Astrocyte (in vitro differentiated cells and primary cell): Measurements from ENCODE around the gene TRAF3IP1.

Source experiments
- CTCF ChIP-seq: IDR thresholded peaks from 2 replicates; pipeline ENCODE4 v1.5.1; 2011; ENCODE audit warnings: low read depth, mild to moderate bottlenecking, inconsistent platforms, low read length, moderate library complexity; ENCODE audit not compliant: insufficient read depth
- EZH2 ChIP-seq: IDR thresholded peaks from 2 replicates; pipeline ENCODE4 v1.6.1; 2012; ENCODE audit warnings: mild to moderate bottlenecking, low read length, inconsistent platforms; ENCODE audit not compliant: insufficient read depth

- TF ChIP-seq CTCF (no peak), EZH2 (no peak)
These were observed 26.3 kb upstream of the TRAF3IP1 start for GRCh38 chr2:238294046-238294392.
